ENCODE data around the gene C10orf67. TPM values are rescaled to one million over a fixed set of nuclear protein-coding genes. Genes with fewer than 3 reads are reported as not detected.

Gene C10orf67
- total and polyA plus RNA-seq, 2 donors, result 0.05 to 0.16 TPM

DNA sequence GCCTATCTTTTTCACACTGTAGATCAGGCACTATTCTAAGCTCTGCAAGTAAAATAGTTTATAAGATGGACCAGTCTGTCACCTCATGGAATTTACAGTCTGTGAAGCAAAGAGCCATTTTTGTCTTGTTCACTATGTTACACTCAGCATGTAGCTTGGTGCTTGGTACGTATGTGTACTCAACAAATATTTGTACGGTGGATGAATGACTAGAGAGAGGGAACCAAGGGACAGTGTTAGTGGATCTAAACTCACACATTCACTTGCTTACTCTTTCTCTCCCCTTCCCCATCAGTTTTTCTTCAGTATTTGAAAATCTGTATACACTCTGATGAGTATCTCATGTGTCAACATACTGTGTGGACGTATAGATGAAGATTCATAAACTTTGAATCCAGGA is 106.6 kb downstream of the C10orf67 start:
- 69% methylated on average over 3 of the region's 3 CpGs for WGBS
- H3K4me3 ChIP-seq (ENCODE audit: low read length in 2 of 2), result no peak overlapping the region
- H3K27ac ChIP-seq (ENCODE audit: low read depth in 1 of 2, low read length in 1 of 2), result no peak overlapping the region
- no peaks in the 10 kb centered on the region for H3K4me1 ChIP-seq (ENCODE audit: control insufficient read depth in 2 of 2, insufficient read depth in 2 of 2, low read length in 2 of 2)
- H3K27me3 ChIP-seq (ENCODE audit: control insufficient read depth in 2 of 2, insufficient read depth in 1 of 2, low read length in 1 of 2), result no peaks in the 10 kb centered on the region
- no peaks in the 10 kb centered on the region for H3K36me3 ChIP-seq (ENCODE audit: control insufficient read depth in 2 of 2, insufficient read depth in 2 of 2, low read length in 1 of 2)
- DNase-seq (ENCODE audit: low read depth in 6 of 9, low spot score in 9 of 9), result no peak
- H3K9me3 ChIP-seq (ENCODE audit: control insufficient read depth in 2 of 2, insufficient read depth in 1 of 2, low read length in 1 of 2), result no peaks in the 10 kb centered on the region

DNA sequence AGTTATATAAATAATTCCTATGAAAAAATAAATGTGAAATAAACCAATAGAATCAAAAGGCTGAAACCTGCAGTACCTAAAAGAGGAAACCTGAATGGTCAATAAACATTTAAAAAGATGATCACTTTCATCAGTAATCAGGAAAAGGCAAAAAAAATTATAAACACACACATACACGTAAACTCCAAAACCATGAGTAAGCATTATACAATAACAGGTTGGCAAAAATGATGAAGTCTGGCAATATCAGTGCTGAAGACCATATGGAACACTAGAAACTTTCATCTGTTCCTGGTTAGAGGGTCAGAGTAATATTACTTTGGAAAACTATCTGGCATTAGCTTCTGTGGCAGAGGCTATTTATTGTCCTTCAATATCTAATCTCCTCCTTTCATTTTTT is 114.0 kb downstream of the C10orf67 start:
- Histone ChIP-seq H3K27me3 (ENCODE audit: control insufficient read depth in 2 of 2, insufficient read depth in 1 of 2, low read length in 1 of 2) (no peaks in the 10 kb centered on the region), H3K4me1 (ENCODE audit: control insufficient read depth in 2 of 2, insufficient read depth in 2 of 2, low read length in 2 of 2) (no peaks in the 10 kb centered on the region), H3K27ac (ENCODE audit: low read depth in 1 of 2, low read length in 1 of 2) (no peak overlapping the region), H3K4me3 (ENCODE audit: low read length in 2 of 2) (no peak overlapping the region), H3K36me3 (ENCODE audit: control insufficient read depth in 2 of 2, insufficient read depth in 2 of 2, low read length in 1 of 2) (no peaks in the 10 kb centered on the region), H3K9me3 (ENCODE audit: control insufficient read depth in 2 of 2, insufficient read depth in 1 of 2, low read length in 1 of 2) (no peaks in the 10 kb centered on the region)
- DNase-seq (ENCODE audit: low read depth in 6 of 9, low spot score in 9 of 9), result no peak
- WGBS, result 91% methylated on average over 1 of the region's 1 CpG

DNA sequence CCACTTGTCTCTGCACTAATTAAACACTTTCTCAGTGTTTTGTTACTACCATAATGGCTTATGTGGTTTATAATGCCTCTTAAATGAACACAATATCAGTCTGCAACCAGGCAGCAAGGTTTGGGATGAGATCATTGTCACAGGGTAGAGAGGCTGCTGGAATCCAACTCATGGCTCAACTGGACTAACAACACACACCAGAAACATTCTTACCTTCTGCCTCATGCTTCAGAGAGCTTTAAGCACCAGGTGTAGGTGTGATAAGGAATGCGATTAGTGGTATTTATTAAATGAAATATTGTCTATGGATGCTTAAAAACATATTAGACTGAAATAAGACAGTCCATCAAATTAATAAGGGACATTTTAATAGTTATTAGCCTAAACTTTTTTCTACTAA is 127.1 kb downstream of the C10orf67 start:
- 90% methylated on average over 1 of the region's 1 CpG for WGBS
- no peak for DNase-seq (ENCODE audit: low read depth in 6 of 9, low spot score in 9 of 9)
- no peaks in the 10 kb centered on the region for H3K4me1 ChIP-seq (ENCODE audit: control insufficient read depth in 2 of 2, insufficient read depth in 2 of 2, low read length in 2 of 2)
- H3K4me3 ChIP-seq (ENCODE audit: low read length in 2 of 2), result no peak overlapping the region
- no peaks in the 10 kb centered on the region for H3K27me3 ChIP-seq (ENCODE audit: control insufficient read depth in 2 of 2, insufficient read depth in 1 of 2, low read length in 1 of 2)
- H3K36me3 ChIP-seq (ENCODE audit: control insufficient read depth in 2 of 2, insufficient read depth in 2 of 2, low read length in 1 of 2), result no peaks in the 10 kb centered on the region
- no peaks in the 10 kb centered on the region for H3K9me3 ChIP-seq (ENCODE audit: control insufficient read depth in 2 of 2, insufficient read depth in 1 of 2, low read length in 1 of 2)
- no peak overlapping the region for H3K27ac ChIP-seq (ENCODE audit: low read depth in 1 of 2, low read length in 1 of 2)

DNA sequence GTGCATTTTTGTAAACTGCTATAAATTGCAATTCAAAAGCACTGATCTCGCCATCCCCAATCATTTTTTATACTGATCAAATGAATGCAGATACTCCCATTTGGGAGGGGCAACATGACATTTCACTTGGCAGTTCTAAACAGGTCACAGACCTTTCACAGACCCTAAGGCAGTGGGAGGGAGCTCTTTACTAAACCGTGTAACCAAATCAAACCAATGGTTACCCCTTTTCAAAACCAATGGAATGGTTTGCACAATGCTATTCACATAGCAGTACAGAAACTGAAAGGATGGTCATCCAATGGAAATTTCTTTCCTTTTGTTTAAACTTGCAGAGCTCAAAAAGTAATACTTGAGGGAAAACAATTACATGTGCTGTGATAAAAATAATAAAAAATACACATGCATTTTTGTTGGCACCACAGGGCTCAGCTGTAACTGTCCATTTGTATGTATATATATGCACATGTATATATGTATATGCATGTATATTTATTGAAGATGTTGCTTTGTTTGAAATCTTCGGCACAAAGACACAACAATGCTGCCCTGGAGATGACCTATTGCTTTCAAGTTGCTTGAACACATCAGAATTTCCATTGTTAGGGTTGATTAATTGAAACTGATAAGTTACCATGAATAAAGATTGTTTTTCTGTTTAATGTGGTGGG is 138.5 kb downstream of the C10orf67 start:
- DNase-seq (ENCODE audit: low read depth in 6 of 9, low spot score in 9 of 9), result no peak
- WGBS, result 52% methylated on average over 3 of the region's 3 CpGs
- Histone ChIP-seq H3K27ac (ENCODE audit: low read depth in 1 of 2, low read length in 1 of 2) (no peak overlapping the region), H3K27me3 (ENCODE audit: control insufficient read depth in 2 of 2, insufficient read depth in 1 of 2, low read length in 1 of 2) (peaks cover 31 to 39% of the 10 kb centered on the region in 2 donors), H3K36me3 (ENCODE audit: control insufficient read depth in 2 of 2, insufficient read depth in 2 of 2, low read length in 1 of 2) (no peaks in the 10 kb centered on the region), H3K4me1 (ENCODE audit: control insufficient read depth in 2 of 2, insufficient read depth in 2 of 2, low read length in 2 of 2) (no peaks in the 10 kb centered on the region), H3K9me3 (ENCODE audit: control insufficient read depth in 2 of 2, insufficient read depth in 1 of 2, low read length in 1 of 2) (no peaks in the 10 kb centered on the region), H3K4me3 (ENCODE audit: low read length in 2 of 2) (no peak overlapping the region)

DNA sequence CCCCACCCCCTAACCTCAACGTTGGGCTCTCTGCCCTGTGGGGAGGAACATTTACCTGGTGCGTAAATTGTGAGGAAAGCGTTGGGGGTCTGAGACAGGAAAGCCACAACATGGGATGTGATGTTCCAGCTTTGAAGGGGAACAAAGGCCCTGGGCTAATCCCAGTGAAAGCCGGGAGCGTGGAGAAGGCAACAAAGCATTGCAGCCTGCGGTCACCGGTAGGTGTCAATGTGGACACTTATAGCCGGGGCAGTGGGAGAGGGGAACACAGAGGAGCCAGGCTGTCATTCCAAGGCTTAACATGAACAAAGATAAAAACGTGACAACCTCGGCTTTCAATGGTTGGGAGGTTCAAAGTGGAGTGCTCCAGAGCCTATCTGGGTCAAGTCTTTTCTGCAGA is 139.8 kb downstream of the C10orf67 start:
- peaks cover 43 to 52% of the 10 kb centered on the region in 2 donors for H3K27me3 ChIP-seq (ENCODE audit: control insufficient read depth in 2 of 2, insufficient read depth in 1 of 2, low read length in 1 of 2)
- no peak for DNase-seq (ENCODE audit: low read depth in 6 of 9, low spot score in 9 of 9)
- H3K9me3 ChIP-seq (ENCODE audit: control insufficient read depth in 2 of 2, insufficient read depth in 1 of 2, low read length in 1 of 2), result no peaks in the 10 kb centered on the region
- no peak overlapping the region for H3K27ac ChIP-seq (ENCODE audit: low read depth in 1 of 2, low read length in 1 of 2)
- H3K36me3 ChIP-seq (ENCODE audit: control insufficient read depth in 2 of 2, insufficient read depth in 2 of 2, low read length in 1 of 2), result no peaks in the 10 kb centered on the region
- 7% methylated on average over 10 of the region's 10 CpGs for WGBS
- no peak overlapping the region for H3K4me3 ChIP-seq (ENCODE audit: low read length in 2 of 2)
- no peaks in the 10 kb centered on the region for H3K4me1 ChIP-seq (ENCODE audit: control insufficient read depth in 2 of 2, insufficient read depth in 2 of 2, low read length in 2 of 2)

DNA sequence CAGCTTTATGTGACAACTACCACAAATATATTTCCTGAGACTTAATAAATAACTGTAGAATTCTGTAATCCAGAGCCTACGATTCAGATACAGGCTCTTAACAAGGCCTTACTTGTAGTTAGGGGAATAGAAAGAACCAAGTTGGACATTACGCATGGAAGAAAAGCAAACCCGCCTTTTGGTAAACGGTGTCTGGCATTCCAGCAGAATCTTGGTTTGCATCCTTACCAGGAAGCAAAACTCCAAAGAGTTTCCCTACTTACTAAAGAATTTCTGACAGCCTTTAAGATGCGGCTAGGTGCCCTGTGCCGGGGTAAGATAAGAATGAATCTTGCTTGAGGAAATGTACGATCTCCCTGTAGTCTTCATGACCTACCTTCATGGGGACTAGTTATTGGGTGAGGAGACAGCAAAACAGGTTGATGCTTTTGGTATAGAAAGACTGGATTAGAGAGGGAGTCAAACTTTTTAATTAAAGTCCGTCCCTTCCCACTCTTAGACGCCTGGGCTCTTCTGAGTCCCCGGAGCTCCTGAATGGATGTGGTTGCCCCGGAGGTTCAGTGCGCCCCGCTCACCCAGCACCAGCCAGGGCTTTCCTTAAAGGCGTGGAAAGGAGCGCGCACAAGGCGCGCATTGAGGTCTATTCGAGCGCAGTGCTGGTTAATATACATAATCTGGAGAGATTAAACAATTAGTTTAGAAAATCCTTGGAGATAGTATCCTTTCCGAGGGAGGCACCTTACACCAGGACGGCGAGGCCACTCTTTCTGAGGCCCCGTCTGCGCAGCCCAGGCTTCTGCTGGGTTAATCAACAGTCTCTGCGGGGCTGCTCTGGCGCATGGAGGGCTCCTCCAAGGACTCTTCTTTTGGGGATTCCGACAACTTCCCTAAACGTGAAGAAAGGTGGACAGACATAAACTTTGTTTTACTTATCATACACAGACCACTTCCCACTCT is 140.9 kb downstream of the C10orf67 start:
- Histone ChIP-seq H3K9me3 (ENCODE audit: control insufficient read depth in 2 of 2, insufficient read depth in 1 of 2, low read length in 1 of 2) (no peaks in the 10 kb centered on the region), H3K27me3 (ENCODE audit: control insufficient read depth in 2 of 2, insufficient read depth in 1 of 2, low read length in 1 of 2) (peaks cover 54 to 63% of the 10 kb centered on the region in 2 donors), H3K4me1 (ENCODE audit: control insufficient read depth in 2 of 2, insufficient read depth in 2 of 2, low read length in 2 of 2) (no peaks in the 10 kb centered on the region), H3K4me3 (ENCODE audit: low read length in 2 of 2) (no peak overlapping the region), H3K36me3 (ENCODE audit: control insufficient read depth in 2 of 2, insufficient read depth in 2 of 2, low read length in 1 of 2) (no peaks in the 10 kb centered on the region), H3K27ac (ENCODE audit: low read depth in 1 of 2, low read length in 1 of 2) (no peak overlapping the region)
- WGBS, result 17% methylated on average over 29 of the region's 29 CpGs
- no peak for DNase-seq (ENCODE audit: low read depth in 6 of 9, low spot score in 9 of 9)

DNA sequence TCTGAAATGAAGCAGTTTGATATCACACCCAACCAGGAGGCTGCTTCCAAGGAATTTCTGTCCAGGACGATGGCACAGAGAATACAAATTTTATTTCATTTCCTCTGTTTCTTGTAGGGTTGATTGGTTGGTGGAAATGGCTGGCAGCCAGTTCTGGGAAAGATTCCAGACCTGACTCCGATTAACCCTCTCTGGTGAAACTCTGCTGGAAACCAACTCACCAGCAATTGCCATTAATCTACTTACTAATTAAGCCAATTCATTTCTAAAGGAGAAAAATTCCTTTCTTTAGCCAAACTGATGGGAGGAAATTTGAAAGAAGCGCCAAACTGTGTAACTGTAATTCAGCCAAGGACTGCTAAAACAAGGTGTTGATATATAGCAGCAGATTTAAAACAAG is 141.8 kb downstream of the C10orf67 start:
- Histone ChIP-seq H3K27me3 (ENCODE audit: control insufficient read depth in 2 of 2, insufficient read depth in 1 of 2, low read length in 1 of 2) (peaks cover 62 to 72% of the 10 kb centered on the region in 2 donors), H3K9me3 (ENCODE audit: control insufficient read depth in 2 of 2, insufficient read depth in 1 of 2, low read length in 1 of 2) (no peaks in the 10 kb centered on the region), H3K36me3 (ENCODE audit: control insufficient read depth in 2 of 2, insufficient read depth in 2 of 2, low read length in 1 of 2) (no peaks in the 10 kb centered on the region), H3K4me3 (ENCODE audit: low read length in 2 of 2) (no peak overlapping the region), H3K4me1 (ENCODE audit: control insufficient read depth in 2 of 2, insufficient read depth in 2 of 2, low read length in 2 of 2) (no peaks in the 10 kb centered on the region), H3K27ac (ENCODE audit: low read depth in 1 of 2, low read length in 1 of 2) (no peak overlapping the region)
- 7% methylated on average over 3 of the region's 3 CpGs for WGBS
- DNase-seq (ENCODE audit: low read depth in 6 of 9, low spot score in 9 of 9), result no peak

DNA sequence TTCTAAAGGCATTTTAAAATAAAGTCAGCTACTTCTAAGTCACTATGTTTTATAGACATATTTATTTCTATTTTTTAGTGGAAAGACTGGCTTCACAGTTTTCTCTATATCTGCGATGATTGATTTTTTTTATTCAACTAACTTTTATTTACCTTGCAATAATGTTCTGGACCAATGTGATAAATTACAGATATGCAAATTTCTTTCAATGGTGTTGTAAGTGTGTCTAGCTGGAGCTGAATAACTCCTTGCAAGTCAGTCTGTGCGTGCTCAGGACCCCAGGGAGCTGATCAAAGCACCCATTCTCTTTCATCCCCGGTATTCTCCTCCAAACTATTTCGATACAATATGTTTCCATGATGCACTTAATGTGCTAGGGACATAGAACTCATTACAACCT is 142.8 kb downstream of the C10orf67 start:
- DNase-seq (ENCODE audit: low read depth in 6 of 9, low spot score in 9 of 9), result no peak
- Histone ChIP-seq H3K4me3 (ENCODE audit: low read length in 2 of 2) (no peak overlapping the region), H3K27ac (ENCODE audit: low read depth in 1 of 2, low read length in 1 of 2) (no peak overlapping the region), H3K36me3 (ENCODE audit: control insufficient read depth in 2 of 2, insufficient read depth in 2 of 2, low read length in 1 of 2) (no peaks in the 10 kb centered on the region), H3K27me3 (ENCODE audit: control insufficient read depth in 2 of 2, insufficient read depth in 1 of 2, low read length in 1 of 2) (peaks cover 71 to 81% of the 10 kb centered on the region in 2 donors), H3K4me1 (ENCODE audit: control insufficient read depth in 2 of 2, insufficient read depth in 2 of 2, low read length in 2 of 2) (no peaks in the 10 kb centered on the region), H3K9me3 (ENCODE audit: control insufficient read depth in 2 of 2, insufficient read depth in 1 of 2, low read length in 1 of 2) (no peaks in the 10 kb centered on the region)
- 7% methylated on average over 4 of the region's 4 CpGs for WGBS

DNA sequence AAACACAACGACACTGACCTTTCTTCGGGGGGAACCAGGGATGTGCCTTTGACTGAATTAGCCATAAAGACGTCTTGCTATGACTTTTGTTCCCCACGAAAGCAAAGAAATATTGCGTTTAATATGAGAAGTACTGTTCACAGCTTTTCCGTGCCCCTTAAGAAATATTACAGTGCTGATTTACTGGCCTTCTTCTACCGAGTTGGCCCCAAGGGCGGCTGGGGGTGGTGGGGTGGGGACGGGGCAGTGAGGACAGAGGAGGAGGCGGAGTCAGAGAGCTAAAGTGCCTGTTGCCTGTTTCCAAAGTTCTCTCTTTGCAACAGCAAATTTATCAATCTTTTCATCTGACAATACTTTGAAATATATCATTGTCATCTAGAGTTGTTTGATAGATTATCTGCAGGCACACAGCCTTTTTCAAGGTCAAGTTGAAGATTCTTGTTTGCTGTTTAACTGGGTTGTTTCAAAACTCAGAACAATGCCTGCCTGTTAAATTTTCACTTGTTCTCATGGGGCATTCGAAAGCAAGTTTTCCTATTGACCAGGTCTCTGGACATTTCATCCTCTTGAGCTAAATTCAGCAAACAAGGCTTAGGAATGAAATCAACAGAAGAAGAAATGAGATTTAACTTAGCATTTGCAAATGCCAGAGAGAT is 143.5 kb downstream of the C10orf67 start:
- Histone ChIP-seq H3K4me1 (ENCODE audit: control insufficient read depth in 2 of 2, insufficient read depth in 2 of 2, low read length in 2 of 2) (no peaks in the 10 kb centered on the region), H3K9me3 (ENCODE audit: control insufficient read depth in 2 of 2, insufficient read depth in 1 of 2, low read length in 1 of 2) (no peaks in the 10 kb centered on the region), H3K36me3 (ENCODE audit: control insufficient read depth in 2 of 2, insufficient read depth in 2 of 2, low read length in 1 of 2) (no peaks in the 10 kb centered on the region), H3K4me3 (ENCODE audit: low read length in 2 of 2) (no peak overlapping the region), H3K27ac (ENCODE audit: low read depth in 1 of 2, low read length in 1 of 2) (no peak overlapping the region), H3K27me3 (ENCODE audit: control insufficient read depth in 2 of 2, insufficient read depth in 1 of 2, low read length in 1 of 2) (peaks cover 77 to 88% of the 10 kb centered on the region in 2 donors)
- 6% methylated on average over 11 of the region's 11 CpGs for whole genome bisulfite sequencing
- no peak for DNase-seq (ENCODE audit: low read depth in 6 of 9, low spot score in 9 of 9)
